ENCODE measurements around the gene GRAP2. TPM values are rescaled to one million over a fixed set of nuclear protein-coding genes. Genes with fewer than 3 reads are reported as not detected.

The GRAP2 gene
- total RNA-seq, 1 experiment from 2014 or later, result 0.42 TPM

GRCh38 chr22:39962071-39962470, 61.2 kb downstream of the GRAP2 start:
- POLR2A ChIA-PET, result no interaction called here
- H3K4me1 ChIP-seq (ENCODE audit: control insufficient read depth in 1 of 2, insufficient read depth in 2 of 2, low read length in 2 of 2), result peaks cover 4 to 26% of the 10 kb centered on the region in 2 experiments; a peak in 3 of 4 replicates

More at GRCh38 chr22:39962071-39962470, 61.2 kb downstream of the GRAP2 start:
- RAD21 ChIA-PET (ENCODE audit: low non-redundant PET in 1 of 2, low total read pairs in 2 of 2, uncharacterized antibody in 2 of 2, unreplicated experiment in 2 of 2), result no interaction called here
- Histone ChIP-seq H3K9ac (ENCODE audit: low read length) (no peak overlapping the region), H3K36me3 (ENCODE audit: control insufficient read depth in 1 of 2, insufficient read depth in 2 of 2, low read length in 2 of 2) (no peaks in the 10 kb centered on the region), H2AFZ (ENCODE audit: low read depth, low read length, poor library complexity, severe bottlenecking) (no peak overlapping the region), H3K27ac (ENCODE audit: low read depth, low read length) (no peak overlapping the region), H3K79me2 (ENCODE audit: insufficient read depth, low read length) (no peaks in the 10 kb centered on the region), H3K27me3 (ENCODE audit: insufficient read depth, low read length) (peaks cover 7% of the 10 kb centered on the region; the same call in 1 of the 2 replicates), H3K9me2 (ENCODE audit: insufficient read depth) (no peaks in the 10 kb centered on the region), H4K20me1 (ENCODE audit: insufficient read depth) (no peaks in the 10 kb centered on the region), H3K4me2 (ENCODE audit: low read length) (no peak overlapping the region), H3K9me3 (ENCODE audit: control insufficient read depth in 1 of 2, insufficient read depth in 1 of 2, low read depth in 1 of 2, low read length in 2 of 2) (no peaks in the 10 kb centered on the region), H3K4me3 (replicated peaks in 1 of 2; ENCODE audit: low read depth in 1 of 2, low read length in 2 of 2) (no peak overlapping the region)
- CTCF ChIA-PET, result interaction anchor here (1.4 kb wide), 1 partner anchor 9 kb away, joined by 3 read pairs; no protein-coding TSS in a partner anchor
- no TSS peak for BruUV-seq (replicated peaks)
- TF ChIP-seq SP1 (IDR thresholded peaks at IDR 0.05; ENCODE audit: low read depth), result no peak
- no peak for TF ChIP-seq TCF7L2 (IDR thresholded peaks at IDR 0.05; ENCODE audit: borderline replicate concordance, extremely low read depth, insufficient read depth, insufficient read length)
- no peak for TF ChIP-seq POLR2AphosphoS5 (IDR thresholded peaks at IDR 0.05; ENCODE audit: low read depth, low read length)
- TF ChIP-seq MAX (IDR thresholded peaks at IDR 0.05), result no peak
- TF ChIP-seq ZNF274 (IDR thresholded peaks at IDR 0.05; ENCODE audit: low read depth, low read length), result no peak
- TF ChIP-seq, protein P1, sequence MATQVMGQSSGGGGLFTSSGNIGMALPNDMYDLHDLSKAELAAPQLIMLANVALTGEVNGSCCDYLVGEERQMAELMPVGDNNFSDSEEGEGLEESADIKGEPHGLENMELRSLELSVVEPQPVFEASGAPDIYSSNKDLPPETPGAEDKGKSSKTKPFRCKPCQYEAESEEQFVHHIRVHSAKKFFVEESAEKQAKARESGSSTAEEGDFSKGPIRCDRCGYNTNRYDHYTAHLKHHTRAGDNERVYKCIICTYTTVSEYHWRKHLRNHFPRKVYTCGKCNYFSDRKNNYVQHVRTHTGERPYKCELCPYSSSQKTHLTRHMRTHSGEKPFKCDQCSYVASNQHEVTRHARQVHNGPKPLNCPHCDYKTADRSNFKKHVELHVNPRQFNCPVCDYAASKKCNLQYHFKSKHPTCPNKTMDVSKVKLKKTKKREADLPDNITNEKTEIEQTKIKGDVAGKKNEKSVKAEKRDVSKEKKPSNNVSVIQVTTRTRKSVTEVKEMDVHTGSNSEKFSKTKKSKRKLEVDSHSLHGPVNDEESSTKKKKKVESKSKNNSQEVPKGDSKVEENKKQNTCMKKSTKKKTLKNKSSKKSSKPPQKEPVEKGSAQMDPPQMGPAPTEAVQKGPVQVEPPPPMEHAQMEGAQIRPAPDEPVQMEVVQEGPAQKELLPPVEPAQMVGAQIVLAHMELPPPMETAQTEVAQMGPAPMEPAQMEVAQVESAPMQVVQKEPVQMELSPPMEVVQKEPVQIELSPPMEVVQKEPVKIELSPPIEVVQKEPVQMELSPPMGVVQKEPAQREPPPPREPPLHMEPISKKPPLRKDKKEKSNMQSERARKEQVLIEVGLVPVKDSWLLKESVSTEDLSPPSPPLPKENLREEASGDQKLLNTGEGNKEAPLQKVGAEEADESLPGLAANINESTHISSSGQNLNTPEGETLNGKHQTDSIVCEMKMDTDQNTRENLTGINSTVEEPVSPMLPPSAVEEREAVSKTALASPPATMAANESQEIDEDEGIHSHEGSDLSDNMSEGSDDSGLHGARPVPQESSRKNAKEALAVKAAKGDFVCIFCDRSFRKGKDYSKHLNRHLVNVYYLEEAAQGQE (IDR thresholded peaks at IDR 0.05; ENCODE audit: low read depth), result no peak
- no peak for TF ChIP-seq JUND (IDR thresholded peaks at IDR 0.05)
- no peak for TF ChIP-seq YY1 (IDR thresholded peaks at IDR 0.05; ENCODE audit: extremely low read depth, insufficient replicate concordance, low read depth, low read length)
- TF ChIP-seq SRF (IDR thresholded peaks at IDR 0.05; ENCODE audit: low read depth), result no peak
- no peak for TF ChIP-seq RAD21 (IDR thresholded peaks at IDR 0.05; ENCODE audit: low read depth)
- TF ChIP-seq, protein P2, sequence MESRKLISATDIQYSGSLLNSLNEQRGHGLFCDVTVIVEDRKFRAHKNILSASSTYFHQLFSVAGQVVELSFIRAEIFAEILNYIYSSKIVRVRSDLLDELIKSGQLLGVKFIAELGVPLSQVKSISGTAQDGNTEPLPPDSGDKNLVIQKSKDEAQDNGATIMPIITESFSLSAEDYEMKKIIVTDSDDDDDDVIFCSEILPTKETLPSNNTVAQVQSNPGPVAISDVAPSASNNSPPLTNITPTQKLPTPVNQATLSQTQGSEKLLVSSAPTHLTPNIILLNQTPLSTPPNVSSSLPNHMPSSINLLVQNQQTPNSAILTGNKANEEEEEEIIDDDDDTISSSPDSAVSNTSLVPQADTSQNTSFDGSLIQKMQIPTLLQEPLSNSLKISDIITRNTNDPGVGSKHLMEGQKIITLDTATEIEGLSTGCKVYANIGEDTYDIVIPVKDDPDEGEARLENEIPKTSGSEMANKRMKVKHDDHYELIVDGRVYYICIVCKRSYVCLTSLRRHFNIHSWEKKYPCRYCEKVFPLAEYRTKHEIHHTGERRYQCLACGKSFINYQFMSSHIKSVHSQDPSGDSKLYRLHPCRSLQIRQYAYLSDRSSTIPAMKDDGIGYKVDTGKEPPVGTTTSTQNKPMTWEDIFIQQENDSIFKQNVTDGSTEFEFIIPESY (IDR thresholded peaks at IDR 0.05; ENCODE audit: extremely low read depth, insufficient replicate concordance, low read length), result no peak
- TF ChIP-seq CEBPB (IDR thresholded peaks at IDR 0.05; ENCODE audit: low read depth), result no peak
- no peak for TF ChIP-seq CBX3 (IDR thresholded peaks at IDR 0.05; ENCODE audit: low read depth)
- no peak for TF ChIP-seq EZH2 (IDR thresholded peaks at IDR 0.05)
- no peak for TF ChIP-seq ZFX (IDR thresholded peaks at IDR 0.05)
- TF ChIP-seq, protein P3, sequence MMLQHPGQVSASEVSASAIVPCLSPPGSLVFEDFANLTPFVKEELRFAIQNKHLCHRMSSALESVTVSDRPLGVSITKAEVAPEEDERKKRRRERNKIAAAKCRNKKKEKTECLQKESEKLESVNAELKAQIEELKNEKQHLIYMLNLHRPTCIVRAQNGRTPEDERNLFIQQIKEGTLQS (IDR thresholded peaks at IDR 0.05), result no peak
- ATAC-seq (no peak), DNase-seq (ENCODE audit: low read depth, low spot score) (no peak)
- intact Hi-C loops (cut with micrococcal nuclease), result no loop called here
